GM18502 (cell line): ENCODE results near the gene NCSTN.

Source experiments
- ATAC-seq: cut with Tn5 transposase; IDR thresholded peaks from one replicate; pipeline ENCODE4 v1.9.1; 2021; ENCODE audit warnings: mild to moderate bottlenecking; ENCODE audit not compliant: unreplicated experiment, poor library complexity

NCSTN gene

DNA sequence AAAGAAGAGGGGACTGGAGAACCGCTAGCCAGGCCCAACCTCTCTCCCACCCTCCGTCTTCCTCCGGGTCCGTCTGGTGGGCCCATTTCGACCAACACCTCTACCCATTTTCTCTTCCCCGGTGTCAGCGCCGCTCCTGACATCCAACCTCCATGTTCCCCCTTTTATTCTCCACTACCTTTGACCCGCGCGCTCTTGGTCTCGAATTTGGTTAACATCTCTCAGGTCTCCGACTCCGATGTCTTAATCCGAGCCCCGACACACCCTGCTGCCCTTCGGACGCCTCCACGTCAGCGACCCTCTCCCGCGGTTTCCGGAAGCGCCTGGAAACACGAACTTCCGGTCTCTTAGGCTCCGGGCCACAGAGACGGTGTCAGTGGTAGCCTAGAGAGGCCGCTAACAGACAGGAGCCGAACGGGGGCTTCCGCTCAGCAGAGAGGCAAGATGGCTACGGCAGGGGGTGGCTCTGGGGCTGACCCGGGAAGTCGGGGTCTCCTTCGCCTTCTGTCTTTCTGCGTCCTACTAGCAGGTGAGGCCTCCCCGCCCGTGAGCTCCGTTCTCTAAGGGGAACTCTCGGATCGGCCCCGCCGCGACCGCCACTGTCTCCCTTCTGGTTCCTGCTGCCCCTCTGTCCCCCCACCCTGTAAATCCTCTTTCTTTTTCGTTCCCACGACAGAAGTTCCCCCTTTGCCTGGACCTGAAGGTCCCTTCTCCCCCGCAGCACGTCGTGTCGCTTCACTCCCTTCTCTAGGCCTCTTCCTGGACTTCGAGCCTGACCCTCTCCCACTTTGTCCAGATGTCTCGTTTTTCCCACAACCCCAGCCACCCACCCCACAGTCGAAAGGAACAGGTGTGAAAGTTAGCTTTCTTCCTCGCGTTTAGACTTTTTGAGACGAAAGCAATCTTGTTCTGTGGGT lies at the start of gene NCSTN, which contains the start of gene COPA:
TSS of gene NCSTN (plus strand) at position 431 of the 917 bp plus-strand sequence. CDS start at position 445, 14 bp downstream.
TSS of gene COPA (minus strand) at position 298 of the 917 bp plus-strand sequence. CDS start at position 218, 80 bp downstream.
- peak; percentile 93 for ATAC-seq

DNA sequence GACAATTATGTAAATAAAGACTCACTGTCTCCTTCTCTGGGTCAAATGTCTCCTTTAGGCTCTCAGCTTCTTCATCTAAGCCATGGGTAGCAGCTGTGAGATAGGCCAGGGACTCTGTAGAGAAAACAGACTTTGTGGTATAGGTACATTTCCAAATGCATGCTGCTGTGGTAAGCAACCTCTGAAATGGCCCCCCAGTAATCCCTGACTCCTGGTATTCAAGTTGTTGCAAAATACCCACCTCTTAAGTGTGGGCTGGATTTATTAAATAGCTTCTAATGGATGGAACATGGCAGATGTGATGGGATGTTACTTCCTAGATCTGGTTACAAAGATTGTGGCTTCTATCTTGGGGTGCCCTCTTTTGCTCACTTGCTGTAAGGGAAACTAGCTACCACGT lies 47.1 kb upstream of the NCSTN start:
- no peak for ATAC-seq

DNA sequence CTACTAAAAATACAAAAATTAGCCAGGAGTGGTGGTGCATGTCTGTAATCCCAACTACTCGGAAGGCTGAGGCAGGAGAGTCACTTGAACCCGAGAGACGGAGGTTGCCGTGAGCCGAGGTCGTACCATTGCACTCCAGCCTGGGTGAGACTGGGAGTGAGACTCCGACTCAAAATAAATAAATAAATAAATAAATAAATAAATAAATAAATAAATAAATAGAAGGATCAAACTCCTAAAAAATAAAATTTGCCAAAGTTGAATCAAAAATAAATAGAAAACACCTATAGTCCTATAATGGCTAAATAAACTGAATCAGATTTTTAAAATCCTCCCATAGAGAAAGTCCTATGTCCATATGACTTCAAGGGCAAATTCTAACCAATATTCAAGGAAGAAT lies 43.0 kb upstream of the NCSTN start:
- no peak for ATAC-seq

DNA sequence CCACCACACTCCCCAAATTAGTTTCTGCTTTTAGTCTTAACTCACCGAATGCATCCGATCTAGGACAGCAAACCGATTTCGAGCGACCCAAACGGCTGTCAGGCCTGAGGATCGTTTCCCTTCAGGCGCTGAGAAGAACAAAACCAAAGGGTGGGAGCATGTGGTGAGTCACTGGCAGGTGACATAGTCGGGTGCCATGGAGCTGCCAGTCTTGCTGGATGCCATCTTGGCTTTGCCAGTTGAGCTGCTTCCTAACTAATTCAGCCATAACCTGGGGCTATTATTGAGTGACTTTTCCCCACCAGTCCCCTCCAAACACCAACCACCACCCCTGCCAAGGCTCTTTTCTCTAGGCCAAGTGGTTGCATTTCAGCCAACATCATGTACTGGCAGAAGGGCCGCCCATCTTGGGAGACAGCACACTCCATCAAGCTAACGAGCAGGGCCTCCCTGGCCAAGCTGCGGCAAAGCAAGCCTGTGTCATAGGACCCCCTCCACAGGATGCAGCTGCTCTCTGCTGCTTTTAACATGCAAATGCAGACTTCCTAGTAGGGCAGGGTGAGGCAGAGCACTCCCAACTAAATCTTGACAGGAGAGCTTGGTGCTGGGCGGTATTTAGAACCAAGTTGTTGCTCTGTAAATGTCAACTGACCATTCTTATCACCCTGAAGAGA lies 35.9 kb upstream of the NCSTN start:
- no peak for ATAC-seq

DNA sequence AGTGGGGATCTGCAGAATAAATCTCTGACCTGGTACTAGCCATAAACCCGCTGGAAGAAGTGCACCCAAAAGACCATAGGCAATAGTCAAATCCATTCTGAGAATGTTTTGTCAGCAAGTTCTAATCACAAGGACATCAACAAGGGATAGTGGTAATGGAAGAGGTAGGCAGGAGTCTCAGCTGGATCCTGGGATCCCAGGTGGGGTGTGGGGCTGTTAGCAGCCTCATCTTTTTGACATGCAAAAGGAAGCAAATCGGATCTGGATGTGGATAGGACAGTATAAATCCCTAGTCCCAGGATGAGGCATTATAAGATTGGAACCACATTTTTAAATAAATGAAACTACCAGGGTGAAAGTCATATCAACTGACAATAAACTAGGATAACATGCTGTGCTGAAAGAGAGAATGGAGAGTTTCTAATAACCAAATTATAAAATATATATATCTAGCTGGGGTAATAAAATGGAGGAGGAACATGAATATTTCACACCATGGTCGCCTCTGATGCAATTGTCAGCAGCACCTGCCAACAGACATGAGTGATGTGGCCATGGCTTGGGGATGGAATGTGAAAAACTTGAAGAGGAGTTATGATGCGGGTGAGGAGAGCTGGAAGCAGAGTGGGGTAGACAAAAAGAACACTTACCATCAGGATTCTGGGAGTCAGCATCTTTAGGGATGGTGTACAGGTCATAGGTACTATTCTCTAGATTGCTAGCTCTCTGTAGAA lies 34.6 kb upstream of the NCSTN start:
- ATAC-seq = no peak

DNA sequence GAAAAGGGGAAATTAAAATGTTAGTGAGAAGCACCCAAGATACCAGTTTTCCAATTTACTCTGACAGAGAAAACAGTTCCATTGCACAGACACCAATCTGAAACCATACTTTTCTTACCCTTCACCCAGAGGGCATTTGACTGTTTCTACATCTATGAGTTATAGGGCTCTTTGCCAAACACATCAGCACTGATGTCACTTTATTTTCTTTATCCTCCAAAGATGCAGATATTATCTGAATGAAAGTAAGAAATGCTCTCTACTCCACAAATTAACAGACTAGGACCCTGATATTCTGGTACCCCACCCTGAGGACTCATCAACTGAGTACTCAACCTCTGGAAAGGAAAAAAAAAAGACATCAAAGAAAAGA lies 34.0 kb upstream of the NCSTN start:
- no peak for ATAC-seq

DNA sequence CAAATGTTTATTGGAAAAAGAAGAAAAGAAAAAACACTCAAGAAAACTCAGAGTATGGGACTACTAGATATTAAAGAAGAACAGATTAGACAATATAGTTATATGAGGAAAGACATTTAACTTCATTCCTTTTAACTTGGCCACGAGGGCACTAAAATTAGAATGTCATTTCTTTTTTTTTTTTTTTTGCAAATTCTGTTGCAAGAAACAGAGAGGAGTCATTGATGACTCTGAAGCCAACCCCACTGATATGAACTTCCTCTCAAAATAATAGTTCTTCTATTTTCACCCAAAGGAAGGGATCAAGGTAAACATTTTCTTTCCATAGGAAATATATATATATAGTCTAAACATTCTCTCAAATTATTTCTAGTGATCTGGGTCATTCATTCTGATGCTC lies 33.6 kb upstream of the NCSTN start:
- no peak for ATAC-seq

DNA sequence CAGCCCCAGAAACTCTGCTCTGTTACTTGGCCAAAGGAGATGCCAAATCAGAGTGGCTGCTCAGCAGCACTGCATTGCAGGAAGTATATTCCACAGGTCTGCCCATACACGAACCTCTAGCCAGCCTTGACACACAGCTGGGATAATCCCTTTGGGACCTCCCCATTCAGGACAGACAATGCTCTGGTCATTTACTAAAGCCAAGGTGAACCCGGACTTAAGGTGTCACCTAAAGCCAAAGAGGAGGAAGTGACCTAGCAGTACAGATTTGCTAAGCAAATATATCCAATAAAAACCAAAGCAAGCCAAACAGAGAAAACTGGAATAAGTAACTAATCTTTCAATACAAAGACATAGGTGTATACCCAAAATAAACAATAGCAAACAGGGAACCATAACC lies 27.8 kb upstream of the NCSTN start:
- ATAC-seq = no peak

DNA sequence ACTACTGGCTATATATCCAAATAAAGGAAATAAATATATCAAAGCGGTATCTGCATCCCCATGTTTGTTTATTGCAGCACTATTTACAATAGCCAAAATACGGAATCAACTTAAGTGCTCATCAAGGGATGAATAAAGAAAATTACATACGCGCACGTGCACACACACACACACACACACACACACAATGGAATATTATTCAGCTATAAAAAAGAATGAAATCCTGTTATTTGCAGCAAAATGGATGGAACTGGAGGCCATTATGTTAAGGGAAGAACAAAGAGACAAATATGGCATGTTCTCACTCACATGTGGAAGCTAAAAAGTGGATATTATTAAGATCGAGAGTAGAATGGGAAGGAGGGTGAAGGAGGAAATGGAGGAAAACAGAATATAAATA lies 20.4 kb upstream of the NCSTN start:
- no peak for ATAC-seq

DNA sequence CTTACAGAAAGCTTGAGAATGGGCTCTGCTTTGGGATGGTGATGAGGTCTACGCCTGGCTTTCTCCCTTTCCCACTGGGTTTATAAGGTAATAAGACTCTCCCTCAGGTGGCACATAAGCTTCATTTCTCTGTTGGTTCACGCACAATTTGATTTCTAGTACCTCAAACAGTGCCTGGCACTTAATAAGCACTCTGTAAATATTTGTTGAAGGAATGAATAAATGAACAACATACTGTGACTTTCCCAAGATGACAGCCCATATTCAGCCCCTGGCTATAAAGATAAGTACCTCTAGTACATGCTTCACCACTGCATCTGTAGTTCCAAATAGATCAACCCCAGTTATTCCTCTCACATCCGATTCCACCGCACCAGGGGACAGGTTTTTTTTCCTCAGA lies 17.9 kb upstream of the NCSTN start:
- ATAC-seq = no peak

DNA sequence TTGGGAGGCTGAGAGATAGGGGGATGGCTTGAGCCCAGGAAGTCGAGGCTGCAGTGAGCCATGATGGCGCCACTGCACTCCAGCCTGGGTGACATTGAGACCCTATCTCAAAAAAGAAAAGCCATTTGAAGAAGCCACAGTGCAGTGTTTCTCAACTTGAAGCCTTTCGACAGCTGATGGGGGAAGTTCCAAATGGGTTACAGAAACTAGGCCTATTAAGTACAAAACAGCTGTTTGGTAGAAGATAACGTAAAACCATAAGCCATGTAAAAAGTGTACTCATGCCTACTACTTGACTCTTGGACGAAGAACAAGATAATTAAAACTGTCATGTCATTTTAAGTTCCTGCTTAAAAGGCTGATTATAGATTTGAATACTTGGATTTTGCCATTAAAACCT lies 16.8 kb upstream of the NCSTN start:
- ATAC-seq = no peak

DNA sequence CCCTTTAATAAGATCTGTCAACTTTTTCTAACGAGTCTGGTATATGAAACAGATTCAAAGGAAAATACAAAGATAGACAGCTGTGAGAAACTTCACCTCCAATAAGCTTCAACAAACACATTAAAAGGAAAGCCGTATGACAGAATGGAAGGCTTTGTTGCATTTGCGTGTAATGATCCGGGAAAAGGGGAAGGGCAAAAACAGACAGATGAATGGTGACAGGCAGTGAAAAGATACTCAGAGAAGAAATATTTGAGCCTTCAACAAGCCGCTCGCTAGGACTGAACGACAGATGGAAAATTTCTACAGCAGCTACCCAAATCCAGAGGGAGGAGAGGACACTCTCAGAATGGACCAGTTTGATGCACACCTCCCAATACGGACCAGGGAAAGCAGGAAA lies 15.0 kb upstream of the NCSTN start:
- ATAC-seq = no peak

DNA sequence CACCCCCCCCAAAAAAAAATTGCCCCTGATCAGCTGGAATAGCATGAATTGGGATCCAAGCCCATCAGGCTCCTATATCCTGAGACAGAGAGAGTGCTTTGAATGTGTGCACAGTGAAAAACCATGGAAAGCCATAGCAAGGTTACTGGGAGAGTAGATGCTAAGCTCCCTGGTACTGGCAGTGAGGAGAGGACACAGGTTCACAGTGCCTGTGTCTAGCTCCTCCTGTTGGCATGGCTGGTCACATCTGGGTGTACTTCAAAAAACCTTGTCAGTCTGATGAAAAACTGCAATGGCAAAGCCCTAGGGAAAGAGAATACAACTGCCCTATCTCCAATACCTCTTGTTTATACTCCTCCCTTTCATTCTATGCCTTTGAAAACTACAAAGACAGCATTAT lies 13.1 kb upstream of the NCSTN start:
- no peak for ATAC-seq

DNA sequence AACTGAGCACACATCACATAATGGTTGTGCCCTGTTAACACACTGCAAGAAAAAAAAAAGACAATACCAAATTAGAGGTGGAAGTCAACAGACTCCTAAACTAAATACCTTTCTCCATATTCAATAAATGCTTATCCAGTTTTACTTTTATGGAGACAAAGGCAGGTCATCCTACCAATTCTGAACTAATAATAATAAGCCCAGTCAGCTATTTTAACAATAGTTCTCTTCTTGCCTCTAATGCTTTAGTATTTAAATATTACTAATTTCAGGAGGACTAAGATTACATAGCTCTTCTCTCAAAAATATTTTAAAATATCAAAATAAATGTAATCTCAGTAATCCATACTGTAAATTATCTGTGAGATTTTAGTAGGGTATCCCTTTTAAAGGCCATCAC lies 10.7 kb upstream of the NCSTN start:
- no peak for ATAC-seq

DNA sequence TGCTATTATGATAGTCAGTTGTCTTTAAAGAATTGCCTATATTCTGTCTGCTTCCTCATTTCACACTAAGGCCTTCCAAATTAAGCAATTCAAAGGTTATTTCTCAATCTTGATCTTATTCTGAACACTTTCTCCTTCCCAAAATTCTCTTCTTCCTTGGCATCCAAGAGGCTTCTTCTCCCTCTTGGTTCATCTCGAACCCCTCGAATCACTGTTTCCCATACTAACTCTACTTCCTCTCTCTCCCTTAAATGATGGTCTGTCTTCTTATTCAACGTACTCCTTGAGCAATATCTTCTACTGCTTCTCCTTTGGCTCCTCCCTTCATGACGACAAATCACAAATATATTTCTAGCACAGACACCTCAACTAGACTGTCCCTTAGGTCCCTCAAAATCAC lies 4.6 kb upstream of the NCSTN start:
- ATAC-seq = no peak

DNA sequence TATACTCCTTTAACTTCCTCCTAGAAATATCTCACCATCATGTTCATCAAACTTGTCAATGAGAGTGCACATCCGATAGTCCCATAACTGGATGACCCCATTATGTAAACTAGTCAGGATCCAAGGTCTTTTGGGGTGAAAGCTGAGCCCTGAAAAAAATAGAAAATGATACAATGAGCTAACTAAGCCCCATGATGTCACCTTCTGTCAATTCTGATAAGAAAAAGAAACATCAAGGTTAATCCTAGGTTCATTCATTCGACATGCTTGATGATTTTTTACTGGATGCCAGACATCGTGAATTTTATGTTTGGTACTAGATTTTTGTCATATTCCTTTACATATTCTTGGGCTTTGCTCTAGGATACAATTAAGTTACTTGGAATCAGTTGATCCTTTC lies 3.0 kb upstream of the NCSTN start:
- no peak for ATAC-seq

DNA sequence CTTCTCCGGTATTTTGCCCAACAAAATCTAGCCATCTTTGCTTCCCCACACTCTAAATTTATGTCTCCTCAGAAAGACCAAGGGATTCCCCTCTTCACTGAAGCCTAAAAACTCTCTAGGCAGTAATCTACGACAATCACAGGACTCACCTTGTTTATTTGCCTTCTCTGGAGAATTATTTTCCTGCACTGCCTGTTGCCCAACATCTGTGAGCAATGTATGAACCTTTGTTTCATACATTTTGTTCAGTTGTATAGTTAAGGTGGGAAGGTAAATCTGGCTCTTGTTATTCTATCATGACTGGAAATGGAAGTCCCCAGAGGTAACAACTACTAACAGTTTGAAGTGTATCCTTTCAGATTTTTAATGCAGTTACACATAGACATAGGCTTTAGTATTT lies 2.3 kb upstream of the NCSTN start:
- no peak for ATAC-seq

DNA sequence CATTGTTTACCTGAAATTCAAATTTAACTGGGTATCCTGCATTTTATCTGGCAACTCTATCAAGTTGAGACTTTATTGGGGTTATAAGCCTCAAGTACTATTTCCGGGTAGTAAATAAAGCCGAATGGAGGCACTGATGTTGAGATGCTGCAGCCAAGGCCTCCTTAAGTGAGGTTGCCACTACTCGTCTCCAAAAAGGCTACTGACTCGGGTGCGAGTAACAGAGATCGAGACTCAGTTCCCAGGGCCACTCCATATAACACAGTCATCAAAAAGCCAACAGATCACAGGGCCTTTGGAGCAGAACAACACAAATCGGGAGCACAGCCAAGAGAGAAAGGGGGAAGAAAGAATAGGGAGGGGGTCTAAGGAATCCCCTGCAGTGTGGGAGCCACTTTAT lies 657 bp upstream of the NCSTN start:
- no peak for ATAC-seq

DNA sequence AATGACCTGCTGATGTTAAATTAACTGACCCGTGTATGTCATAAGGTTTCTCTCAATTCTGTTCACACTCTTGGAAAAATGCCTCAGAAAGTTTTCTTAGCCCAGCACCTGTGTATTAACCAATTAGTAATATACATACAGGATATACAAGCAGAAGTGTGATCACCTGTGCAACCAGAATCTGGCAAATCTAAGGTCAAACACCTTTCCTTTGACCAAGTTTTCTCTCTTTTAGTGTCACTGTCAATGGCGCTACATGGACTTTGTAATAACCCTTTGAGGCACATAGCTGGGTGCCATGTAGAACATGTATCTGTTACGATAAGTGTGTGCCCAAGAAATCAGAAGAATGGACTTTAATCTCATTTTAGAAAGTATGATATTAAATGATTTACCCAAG lies 1.1 kb downstream of the NCSTN start:
- ATAC-seq = no peak

DNA sequence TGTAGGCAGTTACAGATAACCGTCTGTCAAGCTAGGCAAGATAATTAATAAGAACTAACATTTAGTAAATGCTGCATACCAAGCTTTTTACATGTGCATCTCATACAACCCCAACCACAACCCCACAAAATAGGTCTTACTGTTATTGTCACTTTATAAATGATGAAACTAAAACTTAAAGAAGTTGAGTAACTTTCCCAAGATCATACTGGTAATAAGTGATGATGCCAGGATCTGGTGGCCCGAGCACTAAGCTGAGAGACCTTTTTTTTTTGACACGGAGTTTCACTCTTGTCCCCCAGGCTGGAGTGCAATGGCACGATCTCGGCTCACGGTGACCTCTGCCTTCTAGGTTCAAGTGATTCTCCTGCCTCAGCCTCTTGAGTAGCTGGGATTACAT lies 1.8 kb downstream of the NCSTN start:
- no peak for ATAC-seq

DNA sequence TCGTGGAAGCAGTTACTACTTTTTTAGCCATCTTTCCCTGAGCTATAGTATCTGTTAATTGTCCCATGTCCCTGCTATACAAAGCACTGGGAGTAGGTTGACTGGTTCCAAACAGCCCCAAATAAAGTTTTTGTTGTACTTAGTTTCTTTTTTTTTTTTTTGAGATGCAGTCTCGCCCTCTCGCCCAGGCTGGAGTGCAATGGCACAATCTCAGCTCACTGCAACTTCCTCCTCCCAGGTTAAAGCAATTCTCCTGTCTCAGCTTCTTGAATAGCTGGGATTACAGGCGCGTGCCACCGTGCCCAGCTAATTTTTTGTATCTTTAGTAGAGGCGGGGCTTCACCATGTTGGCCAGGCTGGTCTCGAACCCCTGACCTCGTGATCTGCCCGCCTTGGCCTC lies 3.3 kb downstream of the NCSTN start:
- no peak for ATAC-seq
